HL-60 (cell line): ENCODE results near the gene PLXDC2.

Experiments
- DNase-seq, 2 experiments: peaks; one replicate each; pipeline ENCODE4 v3.0.0-alpha.2; 2010 to 2020; ENCODE audit warnings: low read depth in 1 of 2, low spot score in 1 of 2
- H3K27ac ChIP-seq: fragments of 250-450 bp; sonication (Bioruptor Pico); replicated peaks from 2 replicates; pipeline ENCODE4 v1.5.1; 2020; ENCODE audit warnings: mild to moderate bottlenecking, moderate library complexity
- H3K27me3 ChIP-seq: fragments of 250-450 bp; sonication (Bioruptor Pico); 2 replicates; pipeline ENCODE4 v1.5.1; 2021; ENCODE audit warnings: mild to moderate bottlenecking, moderate library complexity; ENCODE audit not compliant: insufficient read depth, poor library complexity, severe bottlenecking
- H3K4me3 ChIP-seq: replicated peaks from 2 replicates; pipeline ENCODE4 v1.5.1; 2011; ENCODE audit warnings: mild to moderate bottlenecking, control low read depth, low read length; ENCODE audit not compliant: insufficient read depth
- CTCF ChIP-seq: IDR thresholded peaks from one replicate; pipeline ENCODE4 v1.5.1; 2011; ENCODE audit warnings: low read length, control low read depth, inconsistent platforms; ENCODE audit not compliant: insufficient read depth
- GABPA ChIP-seq: IDR thresholded peaks from 2 replicates; pipeline ENCODE4 v1.6.1; 2012; ENCODE audit warnings: low read depth
- POLR2AphosphoS5 ChIP-seq: IDR thresholded peaks from 2 replicates; pipeline ENCODE4 v1.6.1; 2012; ENCODE audit warnings: low read depth
- REST ChIP-seq: IDR thresholded peaks from 2 replicates; pipeline ENCODE4 v1.6.1; 2012; ENCODE audit warnings: low read depth; ENCODE audit not compliant: insufficient replicate concordance
- SPI1 ChIP-seq: IDR thresholded peaks from 2 replicates; pipeline ENCODE4 v1.6.1; 2012; ENCODE audit warnings: low read depth, mild to moderate bottlenecking, borderline replicate concordance

Gene PLXDC2

GRCh38 chr10:19931894-19932590, 115.8 kb downstream of the PLXDC2 start:
- no peak overlapping the region for H3K27ac ChIP-seq
- no peak overlapping the region for H3K4me3 ChIP-seq
- DNase-seq, result no peak

GRCh38 chr10:19932806-19933371, 116.7 kb downstream of the PLXDC2 start:
- no peak for TF ChIP-seq GABPA
- TF ChIP-seq POLR2AphosphoS5, result no peak
- Histone ChIP-seq H3K27me3 (no peaks in the 10 kb centered on the region), H3K4me3 (no peak overlapping the region), H3K27ac (no peak overlapping the region)
- DNase-seq, result no peak

More at GRCh38 chr10:19931894-19932590, 115.8 kb downstream of the PLXDC2 start:
- TF ChIP-seq REST, result no peak
- TF ChIP-seq POLR2AphosphoS5, result no peak
- TF ChIP-seq SPI1, result no peak
- TF ChIP-seq CTCF, result no peak
- TF ChIP-seq GABPA, result no peak
- no peaks in the 10 kb centered on the region for H3K27me3 ChIP-seq

- DNase-seq, result no peak
- no peak for TF ChIP-seq POLR2AphosphoS5
- no peak for TF ChIP-seq CTCF
- no peak for TF ChIP-seq GABPA
- TF ChIP-seq REST, result no peak
- no peak for TF ChIP-seq SPI1
- H3K27ac ChIP-seq, result no peak overlapping the region
- no peak overlapping the region for H3K4me3 ChIP-seq
- H3K27me3 ChIP-seq, result no peaks in the 10 kb centered on the region
Observed at GRCh38 chr10:19933772-19934171, 117.5 kb downstream of the PLXDC2 start.

GRCh38 chr10:19935176-19935575, 118.9 kb downstream of the PLXDC2 start:
- TF ChIP-seq GABPA, result no peak
- TF ChIP-seq REST, result no peak
- no peak for TF ChIP-seq SPI1
- no peak for TF ChIP-seq CTCF
- no peak for TF ChIP-seq POLR2AphosphoS5
- DNase-seq, result no peak
- Histone ChIP-seq H3K27ac (no peak overlapping the region), H3K4me3 (no peak overlapping the region), H3K27me3 (no peaks in the 10 kb centered on the region)
